Activated CD4-positive, alpha-beta T cell treated with anti-CD3 and anti-CD28 coated beads for 4 hours (primary cell): Measurements from ENCODE around the gene COQ8B.

Experiments used
- DNase-seq, 2 donors: peaks; one replicate each; pipeline ENCODE4 v3.0.0-alpha.2; 2020

COQ8B gene

DNA sequence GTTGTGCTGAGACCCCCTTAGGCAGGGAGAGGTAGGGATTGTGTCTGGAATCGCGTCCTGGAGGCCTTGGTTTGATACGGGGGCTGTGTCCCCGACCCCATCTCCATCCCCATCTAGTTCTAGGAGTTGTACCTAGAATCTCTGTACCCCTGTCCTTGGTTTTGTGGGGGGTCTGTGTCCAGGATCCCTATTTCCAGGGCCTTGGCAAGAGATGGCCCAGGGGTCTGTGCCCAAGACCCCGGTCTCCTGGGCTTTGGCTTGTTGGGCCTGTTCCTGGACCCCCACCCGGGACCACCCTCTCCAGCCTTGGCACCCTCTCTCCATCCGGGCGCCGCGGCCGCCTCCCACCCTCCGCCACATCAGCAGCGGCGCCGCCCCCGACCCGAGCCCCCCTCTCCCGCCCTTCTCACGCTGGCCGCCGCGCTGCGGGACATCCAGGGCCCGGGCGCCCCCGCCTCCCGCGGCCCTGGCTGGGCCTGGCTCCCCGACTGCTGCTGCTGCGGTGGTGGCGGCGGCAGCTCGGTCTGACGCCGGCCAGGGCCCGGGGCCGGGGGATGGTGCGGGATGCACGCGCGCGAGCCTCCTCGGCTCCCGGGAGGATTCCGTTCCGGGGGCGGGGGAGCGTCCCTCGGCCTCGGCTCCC lies 26.5 kb downstream of the COQ8B start, which contains the start of gene NUMBL:
NUMBL (minus strand) TSS at position 602 of the 643 bp plus-strand sequence; CDS start at position 434, 168 bp downstream.
- no peak for DNase-seq

DNA sequence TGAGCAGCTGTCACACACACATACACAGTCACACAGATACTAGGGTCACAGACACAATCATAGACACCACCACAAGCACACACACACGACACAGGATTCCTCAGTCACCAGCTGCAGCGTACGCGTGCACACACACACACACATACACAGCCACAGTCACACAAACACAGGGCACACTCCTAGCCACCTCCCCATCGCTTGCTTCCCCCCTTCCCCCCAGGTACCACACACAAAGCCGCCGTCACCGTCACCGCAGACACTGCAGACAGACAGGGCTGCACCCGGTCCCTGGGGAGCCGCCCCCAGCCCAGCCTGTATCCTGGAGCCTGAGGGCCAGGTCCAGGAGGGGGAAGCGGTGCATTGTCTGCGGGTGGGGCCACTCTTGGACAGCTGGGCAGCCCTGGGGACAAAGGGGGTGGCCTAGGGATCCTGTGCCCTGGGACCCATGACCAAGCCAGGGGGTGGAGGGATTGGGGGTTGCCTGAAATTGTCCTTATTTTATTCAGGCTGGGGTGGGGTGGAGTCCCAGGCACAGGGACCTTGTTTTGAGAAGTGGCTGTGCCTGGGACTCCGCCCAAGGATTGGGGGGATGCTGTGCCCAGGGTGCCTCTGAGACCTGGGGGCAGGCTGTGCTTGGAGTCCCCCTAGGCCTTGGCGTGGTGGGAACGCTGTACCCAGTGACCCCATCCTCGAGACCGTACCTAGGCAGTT lies 27.2 kb downstream of the COQ8B start:
- DNase-seq, result no peak

DNA sequence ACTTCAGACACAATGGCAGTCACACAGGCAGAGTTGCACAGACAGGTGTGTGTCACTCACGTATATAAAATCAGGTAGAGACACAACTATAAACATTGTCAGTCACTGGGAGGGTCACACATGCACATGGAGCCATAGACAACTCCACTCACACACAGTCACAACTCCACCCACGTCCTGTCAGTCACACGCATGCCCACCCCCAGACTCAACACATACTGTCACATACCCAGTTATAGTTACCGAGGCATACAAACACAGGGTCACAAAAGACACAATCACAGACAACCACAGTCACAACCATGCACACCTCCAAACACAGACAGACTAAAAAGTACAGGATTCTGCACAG lies 27.7 kb downstream of the COQ8B start:
- no peak for DNase-seq

DNA sequence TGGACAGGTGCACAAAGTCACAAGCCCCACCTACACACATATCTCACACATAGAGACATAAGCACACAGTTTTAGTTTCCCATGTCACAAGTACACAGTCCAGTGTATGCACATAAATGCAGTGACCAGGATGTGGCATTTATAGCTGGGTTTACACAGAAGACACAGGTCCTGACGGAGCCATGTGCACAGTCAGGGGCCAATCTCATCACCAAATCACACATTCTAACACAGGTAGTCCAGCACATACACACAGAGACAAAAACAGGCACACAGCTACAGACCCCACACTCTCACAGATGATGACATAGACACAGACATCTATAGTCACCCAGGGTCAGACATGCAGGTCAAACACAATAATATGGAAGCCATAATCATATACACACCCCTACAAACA lies 28.4 kb downstream of the COQ8B start:
- DNase-seq, result no peak

DNA sequence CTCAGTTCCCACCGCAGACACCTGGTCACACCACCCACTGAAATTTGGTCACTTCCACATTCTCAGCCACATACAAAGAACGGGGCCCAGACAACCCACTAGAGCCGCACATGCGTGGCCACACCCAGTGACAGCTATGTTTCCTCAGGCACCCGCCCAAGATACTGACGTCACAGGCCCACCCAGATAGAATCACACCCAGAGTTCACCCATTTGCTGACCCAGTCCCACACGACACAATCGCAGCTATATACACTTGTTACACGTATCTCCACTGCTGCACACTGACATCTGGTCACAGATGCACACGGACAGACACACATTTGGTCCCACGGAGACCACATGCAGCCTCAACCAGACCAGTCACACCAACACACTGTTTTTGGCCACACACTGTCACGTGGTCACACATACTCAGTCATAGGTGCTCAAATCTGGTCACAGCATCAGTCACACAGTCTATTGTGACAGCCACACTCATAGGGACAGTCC lies 29.1 kb downstream of the COQ8B start:
- DNase-seq, result no peak

DNA sequence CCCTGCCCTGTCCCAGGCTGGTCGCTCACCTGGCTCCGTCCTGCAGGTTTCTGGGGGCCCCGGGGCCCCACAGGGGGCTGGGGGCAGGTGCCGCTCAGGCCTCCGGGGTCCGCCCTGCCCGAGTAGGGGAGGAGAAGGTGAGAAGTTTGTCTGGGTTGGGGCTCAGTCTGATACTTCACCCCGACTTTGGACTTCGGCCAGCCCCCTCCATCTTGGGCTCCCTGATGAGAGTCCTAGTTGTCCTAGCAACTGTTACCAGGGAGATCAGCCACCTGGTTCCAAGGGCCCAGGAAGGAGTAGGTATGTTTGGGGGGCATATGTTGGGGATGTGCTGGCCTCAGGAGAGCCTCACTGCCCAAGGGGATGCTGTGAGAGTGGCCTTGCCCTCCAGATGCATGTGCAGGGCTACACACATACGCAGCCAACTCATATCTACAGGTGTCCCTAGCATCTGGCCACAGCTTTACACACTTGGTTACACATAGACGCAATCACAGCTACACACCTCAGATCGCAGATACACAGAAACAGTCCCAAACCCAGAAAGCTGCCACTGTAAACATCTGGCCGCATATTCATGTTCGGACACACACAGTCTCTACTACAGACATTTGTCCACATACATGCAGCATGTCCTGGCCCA lies 29.7 kb downstream of the COQ8B start:
- DNase-seq, result no peak

DNA sequence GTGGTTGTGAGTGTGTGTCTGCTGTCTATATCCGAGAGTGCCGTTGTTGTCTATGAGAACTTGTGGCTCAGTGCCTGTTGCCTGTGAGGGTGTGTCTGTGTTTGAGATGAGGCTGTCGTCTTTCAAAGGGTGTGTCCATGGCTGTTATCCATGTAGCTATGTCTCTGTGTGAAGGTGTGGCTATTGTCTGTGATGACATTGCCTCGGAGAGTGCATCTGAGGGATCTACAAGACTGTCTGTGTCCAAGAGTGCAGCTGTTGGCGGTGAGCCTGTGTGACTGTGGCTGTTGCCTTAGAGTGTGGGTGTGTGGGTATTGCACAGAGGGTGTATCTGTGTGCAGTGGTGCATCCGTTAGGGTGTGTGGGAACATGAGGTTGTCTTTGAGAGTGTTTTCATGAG lies 31.1 kb downstream of the COQ8B start:
- no peak for DNase-seq

DNA sequence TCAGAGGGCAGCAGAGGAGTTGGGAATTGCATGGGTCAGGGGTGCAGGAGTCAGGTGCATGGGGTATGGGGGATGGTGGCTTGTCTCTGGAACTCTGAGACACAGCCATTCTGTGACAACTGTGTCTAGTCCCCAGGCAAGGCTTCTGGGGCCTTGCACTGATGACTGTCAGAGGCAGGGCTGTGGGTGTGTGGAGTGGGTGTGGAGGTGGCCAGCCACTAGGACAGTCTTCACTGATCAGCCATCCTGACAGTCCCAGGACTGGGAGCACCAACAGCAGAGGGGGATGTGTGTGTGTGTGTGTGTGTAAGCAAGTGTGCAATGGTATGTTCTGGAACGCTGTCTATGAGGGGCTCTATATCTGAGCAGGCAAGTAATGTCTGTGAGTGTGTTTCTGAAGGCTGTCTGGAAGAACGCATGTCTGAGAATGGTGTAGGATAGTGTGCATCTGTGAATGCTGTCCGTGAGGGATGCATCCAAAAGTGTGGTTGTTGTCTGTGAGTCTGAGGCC lies 31.6 kb downstream of the COQ8B start:
- no peak for DNase-seq

DNA sequence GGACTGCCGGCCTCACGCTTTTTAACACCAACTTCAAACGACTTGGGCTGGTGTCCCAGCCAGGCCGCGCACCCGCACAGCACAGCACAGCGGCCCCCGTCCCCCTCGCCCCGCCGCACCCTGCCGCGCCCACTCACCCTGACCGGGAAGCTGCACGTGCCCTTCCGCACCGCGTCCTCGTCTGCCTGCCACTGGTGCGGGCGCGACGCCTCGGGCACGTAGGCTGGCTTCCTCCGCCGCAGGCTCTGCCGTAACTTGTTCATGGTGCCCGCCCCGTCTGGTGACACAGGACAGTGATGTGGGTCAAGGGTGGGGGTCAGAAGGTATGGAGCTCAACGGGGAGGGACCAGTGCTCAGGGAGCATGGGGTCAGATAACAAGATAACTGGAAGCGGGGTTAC lies 32.4 kb downstream of the COQ8B start:
- DNase-seq, result no peak

DNA sequence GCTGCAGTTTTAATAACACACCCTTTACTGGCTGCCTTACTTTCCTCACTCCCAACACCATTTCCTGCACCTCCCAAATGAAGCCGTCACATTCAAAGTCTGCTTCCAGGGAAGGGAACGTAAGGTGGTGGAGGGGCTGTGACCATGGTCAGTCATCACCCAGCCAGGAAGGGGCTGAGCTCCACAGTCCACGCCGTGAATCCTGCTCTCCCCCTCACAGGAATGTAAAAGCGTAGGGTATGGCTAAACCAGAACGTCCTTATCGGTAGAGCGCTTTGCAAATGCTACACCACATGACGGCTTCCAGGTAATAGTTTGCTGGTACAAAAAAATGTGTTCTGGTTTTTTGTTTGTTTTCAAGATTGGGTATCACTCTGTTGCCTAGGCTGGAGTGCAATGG lies 33.2 kb downstream of the COQ8B start:
- no peak for DNase-seq

DNA sequence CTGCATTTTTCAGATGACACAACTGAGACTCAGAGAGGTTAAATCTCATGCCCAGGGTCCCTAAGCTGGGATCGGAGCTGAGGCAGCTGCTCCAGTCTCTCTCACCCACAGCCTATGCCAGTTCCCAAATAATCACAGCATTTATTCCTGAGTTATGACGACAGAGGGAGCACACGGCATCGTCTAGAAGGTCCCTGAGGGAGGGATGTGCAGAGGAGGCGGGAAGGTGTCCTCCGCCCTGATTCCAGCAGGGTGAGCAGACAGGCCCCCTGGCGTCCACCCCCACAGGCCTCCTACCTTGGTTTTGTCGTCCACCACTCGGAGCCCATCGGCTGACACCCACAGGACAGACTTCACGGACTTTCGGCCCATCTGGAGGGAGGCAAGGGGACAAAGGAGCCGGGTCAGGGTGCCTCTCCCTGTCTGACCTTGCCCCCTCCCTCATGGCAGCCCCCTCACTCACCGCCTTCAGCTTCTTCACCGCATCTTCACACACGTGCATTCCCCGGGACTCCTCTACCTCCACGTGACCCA lies 34.2 kb downstream of the COQ8B start:
- DNase-seq, result no peak

DNA sequence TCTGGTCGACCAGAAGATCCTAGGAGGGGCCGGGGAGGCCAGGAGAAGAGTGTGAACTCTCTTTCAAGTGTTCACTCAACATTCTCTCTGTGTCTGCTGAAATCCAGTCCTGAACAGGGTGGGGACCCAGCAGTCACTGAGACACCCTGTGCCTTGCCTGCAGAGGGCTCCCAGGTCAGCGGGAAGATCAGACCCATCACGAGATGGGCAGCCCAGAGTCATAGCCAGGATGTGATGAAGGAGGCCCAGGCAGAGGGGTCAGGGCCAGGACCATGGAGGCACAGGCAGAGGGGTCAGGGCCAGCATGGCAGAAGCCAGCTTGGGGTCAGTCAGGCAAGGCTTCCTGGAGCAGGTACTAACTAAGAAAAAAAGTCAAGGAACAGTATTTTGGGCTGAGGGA lies 35.6 kb downstream of the COQ8B start:
- DNase-seq, result no peak

DNA sequence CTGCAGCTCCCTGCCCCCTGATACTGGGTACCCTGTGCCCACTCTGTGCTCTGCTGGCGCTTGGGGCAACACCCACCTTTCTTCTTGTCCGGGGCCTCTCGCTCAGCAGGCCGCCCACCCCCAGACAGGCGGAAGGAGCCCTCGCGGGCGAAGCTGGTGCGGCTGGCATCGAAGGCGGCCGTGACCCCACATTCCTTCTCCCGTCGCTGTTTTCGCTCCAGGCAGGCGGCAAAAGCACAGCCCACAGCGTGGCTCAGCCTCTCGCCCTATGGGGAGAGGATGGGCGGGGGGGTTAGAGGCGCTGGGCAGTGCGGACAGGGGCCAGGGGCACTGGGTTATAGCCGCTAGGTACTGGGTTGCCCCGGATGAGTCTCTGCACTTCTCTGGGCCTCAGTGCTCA lies 39.5 kb downstream of the COQ8B start:
- DNase-seq, result no peak

DNA sequence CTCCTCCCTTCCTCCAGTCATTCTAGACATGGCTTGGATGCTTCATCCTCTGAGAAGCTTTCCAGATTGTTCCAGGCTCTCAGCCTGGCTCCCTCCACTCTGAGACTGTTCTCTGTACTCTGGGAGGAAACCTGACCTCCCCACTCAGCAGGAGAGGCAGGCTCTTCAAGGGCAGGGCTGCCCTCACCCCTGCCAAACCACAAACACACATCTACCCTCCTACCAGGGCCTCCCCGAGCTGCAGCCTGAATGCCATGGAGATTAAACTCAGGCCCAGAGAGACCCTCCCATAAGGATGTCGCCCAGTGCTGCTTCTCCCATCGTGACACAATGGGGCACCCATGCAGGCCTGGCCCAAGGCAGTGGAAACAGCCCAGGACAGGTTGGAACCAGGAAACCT lies 42.4 kb downstream of the COQ8B start:
- DNase-seq, result no peak

DNA sequence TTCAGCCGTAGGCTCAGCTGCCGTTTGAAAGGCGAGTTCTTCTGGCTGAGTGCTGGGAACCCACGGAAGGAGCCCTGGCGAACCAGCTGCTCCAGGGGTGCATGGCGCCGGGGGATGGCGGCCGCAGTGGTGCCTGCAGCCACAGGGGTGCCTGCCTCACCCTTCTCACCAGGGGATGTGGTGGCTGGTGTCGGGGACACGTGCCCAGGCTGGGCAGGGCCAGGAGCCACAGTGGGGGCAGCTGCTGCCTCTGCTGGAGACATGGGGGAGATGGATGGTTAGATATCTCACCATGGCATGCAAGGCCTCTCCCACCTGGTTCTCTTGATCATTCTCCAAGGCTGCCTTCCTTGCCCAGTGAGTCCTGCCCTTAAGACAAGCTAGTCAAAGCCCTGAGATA lies 43.3 kb downstream of the COQ8B start:
- DNase-seq, result no peak

DNA sequence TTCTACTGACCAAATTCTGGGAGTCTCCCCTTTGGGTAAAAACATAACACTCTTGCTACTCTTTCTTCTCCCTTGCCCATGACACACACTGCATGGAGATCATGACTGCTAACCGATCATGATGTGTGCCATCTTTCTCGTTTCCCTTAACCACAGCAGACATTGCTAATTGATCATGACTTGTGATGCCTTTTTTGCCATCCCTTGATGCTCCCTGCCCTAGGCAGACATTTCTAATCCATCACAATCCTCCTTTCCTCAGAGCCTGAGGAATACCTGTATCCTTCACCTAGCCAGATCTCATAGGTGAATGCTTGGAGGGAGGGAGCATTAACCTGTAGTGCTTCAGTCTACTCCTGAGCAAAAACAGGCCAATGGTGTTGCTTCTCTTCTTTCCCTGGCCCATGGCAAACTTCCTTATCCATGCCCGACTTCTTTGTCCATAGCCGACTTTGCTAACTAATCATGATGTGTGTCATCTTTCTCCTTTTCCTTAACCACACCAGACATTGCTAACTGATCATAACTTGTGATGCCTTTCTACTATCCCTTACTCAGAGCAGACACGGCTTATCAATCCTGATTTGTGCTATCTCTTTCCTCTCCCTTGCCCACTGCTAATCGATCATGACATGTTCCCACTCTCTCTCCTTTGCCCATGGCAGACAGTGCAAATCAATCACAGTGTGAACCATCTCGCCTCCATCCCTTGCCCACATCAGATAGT lies 44.0 kb downstream of the COQ8B start:
- no peak for DNase-seq

DNA sequence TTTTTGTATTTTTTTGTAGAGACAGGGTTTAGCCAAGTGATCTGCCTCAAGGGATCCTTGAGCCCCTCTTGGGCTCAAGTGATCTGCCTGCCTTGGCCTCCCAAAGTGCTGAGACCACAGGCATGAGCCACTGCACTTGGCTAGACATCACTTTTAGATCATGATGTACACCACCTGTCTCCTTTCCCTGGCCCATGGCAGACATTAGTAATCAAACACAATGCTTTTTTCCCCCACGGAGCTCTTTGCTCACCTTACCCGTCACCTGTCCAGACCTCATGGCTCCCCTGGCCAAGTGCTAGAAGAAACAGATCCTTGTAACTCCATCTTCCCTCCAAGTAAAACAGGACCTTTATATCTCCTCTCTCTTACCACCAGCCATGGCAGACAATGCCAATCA lies 44.6 kb downstream of the COQ8B start:
- no peak for DNase-seq

DNA sequence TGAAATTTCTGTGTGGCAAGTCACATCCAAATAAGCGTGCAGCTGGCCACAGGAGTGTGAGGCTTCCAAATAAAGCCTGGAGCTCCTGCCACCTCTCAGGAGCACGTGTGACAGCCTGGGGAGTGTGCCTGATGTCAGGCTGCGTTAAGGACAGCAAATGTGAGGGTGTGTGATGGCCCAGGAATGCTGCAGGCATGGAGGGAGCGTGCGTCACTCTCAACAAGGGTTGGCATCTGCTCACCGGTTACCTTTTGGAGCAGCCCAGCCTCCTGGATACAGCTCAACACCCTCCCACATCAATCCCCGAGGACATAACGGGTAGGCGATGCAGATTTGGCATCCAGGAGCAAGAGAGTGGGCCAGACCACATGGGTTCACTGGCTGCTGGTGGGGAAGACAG lies 45.3 kb downstream of the COQ8B start:
- DNase-seq, result no peak

DNA sequence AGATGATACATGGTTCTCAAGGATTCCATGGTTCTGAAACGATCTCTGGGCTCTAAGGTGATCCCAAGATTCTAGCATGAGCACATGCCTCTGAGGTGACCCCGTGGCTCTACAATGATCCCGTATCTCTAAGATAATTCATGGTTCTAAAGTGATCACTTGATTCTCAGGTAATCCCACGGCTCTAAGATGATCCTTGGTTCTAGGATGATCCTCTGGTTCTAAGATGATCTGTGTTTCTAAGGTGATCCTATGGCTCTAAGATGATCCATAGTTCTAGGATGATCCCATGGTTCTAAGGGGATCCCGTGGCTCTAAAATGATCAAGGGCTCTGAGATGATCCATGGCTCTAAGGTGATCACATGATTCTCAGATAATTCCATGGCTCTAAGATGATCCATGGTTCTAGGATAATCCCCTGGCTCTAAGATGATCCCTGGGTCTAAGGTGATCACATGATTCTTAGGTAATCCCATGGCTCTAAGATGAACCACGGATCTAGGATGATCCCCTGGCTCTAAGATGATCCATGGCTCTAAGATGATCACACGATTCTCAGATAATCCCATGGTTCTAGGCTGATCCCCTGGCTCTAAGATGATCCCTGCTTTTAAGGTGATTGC lies 47.6 kb downstream of the COQ8B start:
- DNase-seq, result no peak

DNA sequence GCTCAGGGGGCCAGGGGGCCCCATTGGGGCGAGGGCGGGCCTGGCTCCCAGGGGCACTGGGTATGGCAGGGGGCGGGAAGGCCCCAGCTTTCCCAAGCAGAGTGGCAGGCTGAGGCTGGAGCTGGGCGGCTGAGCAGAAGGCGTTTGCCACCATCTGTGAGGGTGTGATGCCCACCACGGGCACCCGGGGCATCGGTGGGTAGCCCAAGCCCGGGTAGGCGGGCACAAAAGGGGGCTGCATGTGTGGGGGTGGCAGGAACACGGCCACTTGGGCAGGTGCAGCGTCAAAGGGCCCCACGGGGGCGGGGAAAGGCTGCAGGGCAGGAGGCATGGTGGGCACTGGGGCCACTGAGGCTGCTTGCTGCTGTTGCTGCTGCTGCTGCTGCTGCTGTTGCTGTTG lies 49.1 kb downstream of the COQ8B start:
- DNase-seq, result no peak

DNA sequence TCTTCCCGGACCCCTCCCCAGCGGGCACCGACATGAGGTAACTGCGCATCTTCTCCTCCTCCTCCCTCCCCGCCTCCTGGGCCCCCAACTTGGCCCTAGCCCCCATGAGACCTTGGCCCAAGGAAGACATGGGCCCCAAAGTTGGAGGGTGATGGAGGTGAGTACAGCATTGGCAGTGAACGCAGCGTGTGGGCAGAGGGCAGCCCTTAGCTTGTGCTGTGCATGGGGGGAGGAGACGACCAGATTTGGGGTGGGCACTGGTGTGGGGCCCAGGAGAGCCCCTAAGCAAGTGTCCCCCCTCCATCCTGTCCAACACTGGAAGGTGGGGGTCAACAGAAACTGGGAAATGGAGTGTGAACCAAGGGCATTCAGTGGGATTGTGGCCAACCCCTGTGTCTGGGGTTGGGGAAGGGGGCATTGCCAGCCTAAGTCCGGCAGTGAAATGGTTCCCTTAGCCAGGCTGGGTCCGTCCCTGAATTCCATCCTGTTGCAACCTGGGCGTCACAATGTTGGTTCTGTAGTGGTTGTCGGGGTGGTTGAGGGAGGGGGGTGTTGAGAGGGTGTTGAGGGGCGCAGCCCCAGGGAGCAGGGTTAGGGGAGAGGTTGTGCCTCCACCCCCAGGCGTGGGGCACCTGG lies 49.8 kb downstream of the COQ8B start:
- DNase-seq, result no peak
